ENCODE data around the gene SMIM26.

SMIM26 gene

GRCh38 chr20:18585134-18585533, 17.9 kb downstream of the SMIM26 start:
- no peak for DNase-seq

- DNase-seq = peak; percentile 85
Observed at GRCh38 chr20:18587665-18588573, 20.7 kb downstream of the SMIM26 start, which contains the start of gene DTD1. Gene DTD1 (plus strand): TSS chr20:18588054. CDS start chr20:18588073, 19 bp downstream.

- DNase-seq = no peak
Observed at GRCh38 chr20:18588574-18588933, 21.3 kb downstream of the SMIM26 start.

GRCh38 chr20:18589941-18590674, 22.9 kb downstream of the SMIM26 start:
- no peak for DNase-seq

GRCh38 chr20:18596270-18596669, 29.0 kb downstream of the SMIM26 start:
- DNase-seq = no peak

GRCh38 chr20:18609741-18610140, 42.5 kb downstream of the SMIM26 start:
- DNase-seq = no peak

GRCh38 chr20:18611492-18611891, 44.3 kb downstream of the SMIM26 start:
- no peak for DNase-seq

- DNase-seq = no peak
Observed at GRCh38 chr20:18613553-18613952, 46.3 kb downstream of the SMIM26 start.

GRCh38 chr20:18614244-18614643, 47.0 kb downstream of the SMIM26 start:
- no peak for DNase-seq

GRCh38 chr20:18615020-18615650, 47.9 kb downstream of the SMIM26 start:
- no peak for DNase-seq

Measured in CD4-positive, alpha-beta T cell treated with Interferon gamma for 1 hour (primary cell).